ENCODE data around the gene KRT33B.

GRCh38 chr17:41411072-41411840, 41.6 kb upstream of the KRT33B start:
- TF ChIP-seq, protein P1, sequence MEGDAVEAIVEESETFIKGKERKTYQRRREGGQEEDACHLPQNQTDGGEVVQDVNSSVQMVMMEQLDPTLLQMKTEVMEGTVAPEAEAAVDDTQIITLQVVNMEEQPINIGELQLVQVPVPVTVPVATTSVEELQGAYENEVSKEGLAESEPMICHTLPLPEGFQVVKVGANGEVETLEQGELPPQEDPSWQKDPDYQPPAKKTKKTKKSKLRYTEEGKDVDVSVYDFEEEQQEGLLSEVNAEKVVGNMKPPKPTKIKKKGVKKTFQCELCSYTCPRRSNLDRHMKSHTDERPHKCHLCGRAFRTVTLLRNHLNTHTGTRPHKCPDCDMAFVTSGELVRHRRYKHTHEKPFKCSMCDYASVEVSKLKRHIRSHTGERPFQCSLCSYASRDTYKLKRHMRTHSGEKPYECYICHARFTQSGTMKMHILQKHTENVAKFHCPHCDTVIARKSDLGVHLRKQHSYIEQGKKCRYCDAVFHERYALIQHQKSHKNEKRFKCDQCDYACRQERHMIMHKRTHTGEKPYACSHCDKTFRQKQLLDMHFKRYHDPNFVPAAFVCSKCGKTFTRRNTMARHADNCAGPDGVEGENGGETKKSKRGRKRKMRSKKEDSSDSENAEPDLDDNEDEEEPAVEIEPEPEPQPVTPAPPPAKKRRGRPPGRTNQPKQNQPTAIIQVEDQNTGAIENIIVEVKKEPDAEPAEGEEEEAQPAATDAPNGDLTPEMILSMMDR (IDR thresholded peaks at IDR 0.05), result no peak
- TF ChIP-seq POLR2A (IDR thresholded peaks at IDR 0.05), result no peak

Data from lower leg skin (tissue), 3 donors.